ENCODE measurements around the gene ITGAD. TPM values are rescaled to one million over a fixed set of nuclear protein-coding genes. Genes with fewer than 3 reads are reported as not detected.

ITGAD gene
- polyA plus RNA-seq, 2 donors: 0.02 TPM; not detected in 1

GRCh38 chr16:31355431-31356100, 37.6 kb upstream of the ITGAD start:
- no peaks in the 10 kb centered on the region for H3K27me3 ChIP-seq (ENCODE audit: control insufficient read depth in 1 of 2, insufficient read depth in 2 of 2, low read length in 2 of 2)
- H3K4me3 ChIP-seq (ENCODE audit: low read depth in 1 of 2, low read length in 2 of 2): no peak overlapping the region
- H3K9me3 ChIP-seq (ENCODE audit: control insufficient read depth in 2 of 2, insufficient read depth in 1 of 2, low read depth in 1 of 2, low read length in 1 of 2): no peaks in the 10 kb centered on the region
- no peaks in the 10 kb centered on the region for H3K36me3 ChIP-seq (ENCODE audit: control insufficient read depth in 2 of 2, insufficient read depth in 2 of 2, low read length in 1 of 2)
- no peak overlapping the region for H3K27ac ChIP-seq (ENCODE audit: low read depth in 2 of 2, low read length in 1 of 2)
- 76 to 78% methylated on average over 14 of the region's 14 CpGs for WGBS, 2 donors
- H3K4me1 ChIP-seq (ENCODE audit: control insufficient read depth in 2 of 2, insufficient read depth in 2 of 2, low read length in 1 of 2): no peaks in the 10 kb centered on the region

- Histone ChIP-seq H3K27ac (ENCODE audit: low read depth in 2 of 2, low read length in 1 of 2) (no peak overlapping the region), H3K27me3 (ENCODE audit: control insufficient read depth in 1 of 2, insufficient read depth in 2 of 2, low read length in 2 of 2) (no peaks in the 10 kb centered on the region), H3K9me3 (ENCODE audit: control insufficient read depth in 2 of 2, insufficient read depth in 1 of 2, low read depth in 1 of 2, low read length in 1 of 2) (no peaks in the 10 kb centered on the region), H3K36me3 (ENCODE audit: control insufficient read depth in 2 of 2, insufficient read depth in 2 of 2, low read length in 1 of 2) (no peaks in the 10 kb centered on the region), H3K4me1 (ENCODE audit: control insufficient read depth in 2 of 2, insufficient read depth in 2 of 2, low read length in 1 of 2) (no peaks in the 10 kb centered on the region), H3K4me3 (ENCODE audit: low read depth in 1 of 2, low read length in 2 of 2) (no peak overlapping the region)
- 67% methylated on average over 28 of the region's 28 CpGs for WGBS, 2 donors
Observed at GRCh38 chr16:31356566-31357323, 36.4 kb upstream of the ITGAD start.

- H3K9me3 ChIP-seq (ENCODE audit: control insufficient read depth in 2 of 2, insufficient read depth in 1 of 2, low read depth in 1 of 2, low read length in 1 of 2): no peaks in the 10 kb centered on the region
- 74 to 75% methylated on average over 18 of the region's 18 CpGs for WGBS, 2 donors
- H3K36me3 ChIP-seq (ENCODE audit: control insufficient read depth in 2 of 2, insufficient read depth in 2 of 2, low read length in 1 of 2): no peaks in the 10 kb centered on the region
- H3K4me1 ChIP-seq (ENCODE audit: control insufficient read depth in 2 of 2, insufficient read depth in 2 of 2, low read length in 1 of 2): no peaks in the 10 kb centered on the region
- H3K27me3 ChIP-seq (ENCODE audit: control insufficient read depth in 1 of 2, insufficient read depth in 2 of 2, low read length in 2 of 2): no peaks in the 10 kb centered on the region
- H3K27ac ChIP-seq (ENCODE audit: low read depth in 2 of 2, low read length in 1 of 2): no peak overlapping the region
- no peak overlapping the region for H3K4me3 ChIP-seq (ENCODE audit: low read depth in 1 of 2, low read length in 2 of 2)
Observed at GRCh38 chr16:31357324-31358109, 35.6 kb upstream of the ITGAD start.

- Histone ChIP-seq H3K36me3 (ENCODE audit: control insufficient read depth in 2 of 2, insufficient read depth in 2 of 2, low read length in 1 of 2) (no peaks in the 10 kb centered on the region), H3K4me1 (ENCODE audit: control insufficient read depth in 2 of 2, insufficient read depth in 2 of 2, low read length in 1 of 2) (no peaks in the 10 kb centered on the region), H3K27ac (ENCODE audit: low read depth in 2 of 2, low read length in 1 of 2) (no peak overlapping the region), H3K27me3 (ENCODE audit: control insufficient read depth in 1 of 2, insufficient read depth in 2 of 2, low read length in 2 of 2) (no peaks in the 10 kb centered on the region), H3K9me3 (ENCODE audit: control insufficient read depth in 2 of 2, insufficient read depth in 1 of 2, low read depth in 1 of 2, low read length in 1 of 2) (peaks cover 0 to 2% of the 10 kb centered on the region in 2 donors), H3K4me3 (ENCODE audit: low read depth in 1 of 2, low read length in 2 of 2) (no peak overlapping the region)
- WGBS, 2 donors: 83 to 88% methylated on average over 7 of the region's 7 CpGs
Observed at GRCh38 chr16:31360251-31360650, 32.9 kb upstream of the ITGAD start.

- no peaks in the 10 kb centered on the region for H3K36me3 ChIP-seq (ENCODE audit: control insufficient read depth in 2 of 2, insufficient read depth in 2 of 2, low read length in 1 of 2)
- 80 to 82% methylated on average over 28 of the region's 28 CpGs for WGBS, 2 donors
- H3K27me3 ChIP-seq (ENCODE audit: control insufficient read depth in 1 of 2, insufficient read depth in 2 of 2, low read length in 2 of 2): no peaks in the 10 kb centered on the region
Observed at GRCh38 chr16:31361201-31362110, 31.7 kb upstream of the ITGAD start.

GRCh38 chr16:31362476-31363405, 30.4 kb upstream of the ITGAD start:
- no peaks in the 10 kb centered on the region for H3K27me3 ChIP-seq (ENCODE audit: control insufficient read depth in 1 of 2, insufficient read depth in 2 of 2, low read length in 2 of 2)
- H3K9me3 ChIP-seq (ENCODE audit: control insufficient read depth in 2 of 2, insufficient read depth in 1 of 2, low read depth in 1 of 2, low read length in 1 of 2): peaks cover 0 to 2% of the 10 kb centered on the region in 2 donors
- WGBS, 2 donors: 85 to 87% methylated on average over 19 to 26 of the region's 26 CpGs
- no peak overlapping the region for H3K27ac ChIP-seq (ENCODE audit: low read depth in 2 of 2, low read length in 1 of 2)
- H3K36me3 ChIP-seq (ENCODE audit: control insufficient read depth in 2 of 2, insufficient read depth in 2 of 2, low read length in 1 of 2): no peaks in the 10 kb centered on the region
- no peaks in the 10 kb centered on the region for H3K4me1 ChIP-seq (ENCODE audit: control insufficient read depth in 2 of 2, insufficient read depth in 2 of 2, low read length in 1 of 2)
- H3K4me3 ChIP-seq (ENCODE audit: low read depth in 1 of 2, low read length in 2 of 2): no peak overlapping the region

More at GRCh38 chr16:31361201-31362110, 31.7 kb upstream of the ITGAD start:
- Histone ChIP-seq H3K9me3 (ENCODE audit: control insufficient read depth in 2 of 2, insufficient read depth in 1 of 2, low read depth in 1 of 2, low read length in 1 of 2) (peaks cover 0 to 2% of the 10 kb centered on the region in 2 donors), H3K4me3 (ENCODE audit: low read depth in 1 of 2, low read length in 2 of 2) (no peak overlapping the region), H3K27ac (ENCODE audit: low read depth in 2 of 2, low read length in 1 of 2) (no peak overlapping the region), H3K4me1 (ENCODE audit: control insufficient read depth in 2 of 2, insufficient read depth in 2 of 2, low read length in 1 of 2) (no peaks in the 10 kb centered on the region)

DNA sequence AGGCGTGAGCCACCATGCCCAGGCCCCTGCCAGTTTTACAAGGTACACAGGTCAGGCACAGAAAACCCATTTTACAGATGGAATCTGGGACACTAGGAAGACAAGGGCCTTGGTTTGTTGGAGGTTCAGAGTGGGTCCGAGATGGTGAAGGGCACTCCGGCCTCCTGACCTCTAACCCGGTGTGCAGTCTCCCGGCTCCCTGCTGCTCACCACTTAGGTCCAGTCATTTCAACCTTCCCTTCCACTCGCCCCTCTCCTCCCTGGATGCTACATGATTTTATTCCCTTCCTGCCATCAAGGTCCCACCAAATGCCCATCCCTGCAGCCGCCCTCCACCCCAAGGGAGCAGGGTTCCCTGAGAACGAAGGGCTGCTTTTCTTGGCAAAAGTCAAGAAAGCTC, 29.4 kb upstream of the ITGAD start:
- Histone ChIP-seq H3K4me1 (ENCODE audit: control insufficient read depth in 2 of 2, insufficient read depth in 2 of 2, low read length in 1 of 2) (no peaks in the 10 kb centered on the region), H3K4me3 (ENCODE audit: low read depth in 1 of 2, low read length in 2 of 2) (no peak overlapping the region), H3K27ac (ENCODE audit: low read depth in 2 of 2, low read length in 1 of 2) (no peak overlapping the region), H3K36me3 (ENCODE audit: control insufficient read depth in 2 of 2, insufficient read depth in 2 of 2, low read length in 1 of 2) (no peaks in the 10 kb centered on the region), H3K27me3 (ENCODE audit: control insufficient read depth in 1 of 2, insufficient read depth in 2 of 2, low read length in 2 of 2) (no peaks in the 10 kb centered on the region), H3K9me3 (ENCODE audit: control insufficient read depth in 2 of 2, insufficient read depth in 1 of 2, low read depth in 1 of 2, low read length in 1 of 2) (peaks cover 0 to 2% of the 10 kb centered on the region in 2 donors)
- 91 to 93% methylated on average over 8 of the region's 8 CpGs for WGBS, 2 donors

- Histone ChIP-seq H3K27me3 (ENCODE audit: control insufficient read depth in 1 of 2, insufficient read depth in 2 of 2, low read length in 2 of 2) (no peaks in the 10 kb centered on the region), H3K4me3 (ENCODE audit: low read depth in 1 of 2, low read length in 2 of 2) (no peak overlapping the region), H3K27ac (ENCODE audit: low read depth in 2 of 2, low read length in 1 of 2) (no peak overlapping the region), H3K9me3 (ENCODE audit: control insufficient read depth in 2 of 2, insufficient read depth in 1 of 2, low read depth in 1 of 2, low read length in 1 of 2) (peaks cover 0 to 2% of the 10 kb centered on the region in 2 donors), H3K4me1 (ENCODE audit: control insufficient read depth in 2 of 2, insufficient read depth in 2 of 2, low read length in 1 of 2) (no peaks in the 10 kb centered on the region), H3K36me3 (ENCODE audit: control insufficient read depth in 2 of 2, insufficient read depth in 2 of 2, low read length in 1 of 2) (no peaks in the 10 kb centered on the region)
- WGBS, 2 donors: 74 to 78% methylated on average over 6 of the region's 6 CpGs
Observed at GRCh38 chr16:31364421-31364820, 28.7 kb upstream of the ITGAD start.

All from esophagus (tissue), 2 donors.